MCF 10A (cell line): ENCODE measurements around the gene CAMKMT. TPM values are rescaled to one million over a fixed set of nuclear protein-coding genes. Genes with fewer than 3 reads are reported as not detected.

Experiments
- BruUV-seq: library from RNA; stranded (reverse); fragments of 400-500 nt; replicated peaks from 2 replicates; lab custom pipeline; 2021; lab: Mats Ljungman, UMichigan
- CTCF ChIA-PET: fragments of 300-600 bp; sonication (Branson Sonifier 250); formaldehyde crosslinking; extraction: SDS; loops from one replicate; lab custom pipeline; 2021; ENCODE audit warnings: antibody characterized with exemption, inconsistent platforms; lab: Yijun Ruan, JAX
- POLR2A ChIA-PET: fragments of 300-600, 350-650 bp; sonication (Branson Sonifier 250); formaldehyde crosslinking; extraction: SDS; loops from one replicate; lab custom pipeline; 2020; ENCODE audit warnings: antibody characterized with exemption, inconsistent platforms; lab: Yijun Ruan, JAX
- DNase-seq: peaks from one replicate; pipeline ENCODE4 v3.0.0-alpha.2; 2018; ENCODE audit not compliant: unreplicated experiment
- H3K27ac Mint-ChIP-seq: one replicate; pipeline ENCODE4 v1.8.0; 2022; ENCODE audit warnings: mild to moderate bottlenecking, low read depth, mixed read lengths; ENCODE audit not compliant: unreplicated experiment
- H3K27me3 Mint-ChIP-seq: one replicate; pipeline ENCODE4 v1.8.0; 2022; ENCODE audit warnings: mixed read lengths; ENCODE audit not compliant: insufficient read depth, unreplicated experiment
- H3K36me3 Mint-ChIP-seq: one replicate; pipeline ENCODE4 v1.8.0; 2022; ENCODE audit warnings: mild to moderate bottlenecking, moderate library complexity, mixed read lengths; ENCODE audit not compliant: insufficient read depth, unreplicated experiment
- H3K4me1 Mint-ChIP-seq: one replicate; pipeline ENCODE4 v1.8.0; 2022; ENCODE audit warnings: mixed read lengths; ENCODE audit not compliant: insufficient read depth, unreplicated experiment
- H3K4me3 Mint-ChIP-seq: one replicate; pipeline ENCODE4 v1.8.0; 2022; ENCODE audit warnings: mild to moderate bottlenecking, moderate library complexity, mixed read lengths; ENCODE audit not compliant: unreplicated experiment
- H3K9me3 Mint-ChIP-seq: one replicate; pipeline ENCODE4 v1.8.0; 2022; ENCODE audit warnings: mixed read lengths; ENCODE audit not compliant: unreplicated experiment
- intact Hi-C: fragments of 100-400 bp; cut with micrococcal nuclease; formaldehyde crosslinking; loops from 2 replicates; pipeline ENCODE4 v1.14.1; 2022
- total RNA-seq: library from RNA; stranded (reverse); gene quantifications from 2 replicates; pipeline ENCODE4 v1.2.3, GENCODE V29; 2022
- TF ChIP-seq, protein P1 (sequence below): fragments of 200-600 bp; IDR thresholded peaks from one replicate; pipeline ENCODE4 v1.8.0; 2022; ENCODE audit warnings: antibody characterized with exemption, mild to moderate bottlenecking; ENCODE audit not compliant: unreplicated experiment

The CAMKMT gene
- total RNA-seq, 1 experiment from 2014 or later = 9.9 TPM

- H3K27me3 Mint-ChIP-seq = no peaks in the 10 kb centered on the region
- H3K27ac Mint-ChIP-seq = no peak overlapping the region
- no peaks in the 10 kb centered on the region for H3K36me3 Mint-ChIP-seq
- ChIA-PET POLR2A (no interaction called here), CTCF (no interaction called here)
- no peaks in the 10 kb centered on the region for H3K4me1 Mint-ChIP-seq
- no peaks in the 10 kb centered on the region for H3K9me3 Mint-ChIP-seq
- DNase-seq = no peak
- BruUV-seq = no TSS peak
- intact Hi-C loops = no loop called here
- TF ChIP-seq, protein P1, sequence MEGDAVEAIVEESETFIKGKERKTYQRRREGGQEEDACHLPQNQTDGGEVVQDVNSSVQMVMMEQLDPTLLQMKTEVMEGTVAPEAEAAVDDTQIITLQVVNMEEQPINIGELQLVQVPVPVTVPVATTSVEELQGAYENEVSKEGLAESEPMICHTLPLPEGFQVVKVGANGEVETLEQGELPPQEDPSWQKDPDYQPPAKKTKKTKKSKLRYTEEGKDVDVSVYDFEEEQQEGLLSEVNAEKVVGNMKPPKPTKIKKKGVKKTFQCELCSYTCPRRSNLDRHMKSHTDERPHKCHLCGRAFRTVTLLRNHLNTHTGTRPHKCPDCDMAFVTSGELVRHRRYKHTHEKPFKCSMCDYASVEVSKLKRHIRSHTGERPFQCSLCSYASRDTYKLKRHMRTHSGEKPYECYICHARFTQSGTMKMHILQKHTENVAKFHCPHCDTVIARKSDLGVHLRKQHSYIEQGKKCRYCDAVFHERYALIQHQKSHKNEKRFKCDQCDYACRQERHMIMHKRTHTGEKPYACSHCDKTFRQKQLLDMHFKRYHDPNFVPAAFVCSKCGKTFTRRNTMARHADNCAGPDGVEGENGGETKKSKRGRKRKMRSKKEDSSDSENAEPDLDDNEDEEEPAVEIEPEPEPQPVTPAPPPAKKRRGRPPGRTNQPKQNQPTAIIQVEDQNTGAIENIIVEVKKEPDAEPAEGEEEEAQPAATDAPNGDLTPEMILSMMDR = no peak
- H3K4me3 Mint-ChIP-seq = no peak overlapping the region
Observed at GRCh38 chr2:44671916-44672315, 310.2 kb downstream of the CAMKMT start.

- no peaks in the 10 kb centered on the region for H3K36me3 Mint-ChIP-seq
- H3K4me1 Mint-ChIP-seq = no peaks in the 10 kb centered on the region
- DNase-seq = no peak
- POLR2A ChIA-PET = no interaction called here
- CTCF ChIA-PET = interaction anchor here (0.7 kb wide), 1 partner anchor 148 kb away, joined by 3 read pairs; no protein-coding TSS in a partner anchor
- H3K9me3 Mint-ChIP-seq = no peaks in the 10 kb centered on the region
- H3K4me3 Mint-ChIP-seq = no peak overlapping the region
- no peak overlapping the region for H3K27ac Mint-ChIP-seq
- TF ChIP-seq, protein P1 = no peak
- intact Hi-C loops = no loop called here
- H3K27me3 Mint-ChIP-seq = no peaks in the 10 kb centered on the region
- BruUV-seq = no TSS peak
Observed at GRCh38 chr2:44672431-44672830, 310.7 kb downstream of the CAMKMT start.

- Mint-ChIP-seq H3K9me3 (no peaks in the 10 kb centered on the region), H3K4me1 (no peaks in the 10 kb centered on the region), H3K36me3 (no peaks in the 10 kb centered on the region), H3K27ac (no peak overlapping the region), H3K27me3 (no peaks in the 10 kb centered on the region), H3K4me3 (no peak overlapping the region)
- DNase-seq = no peak
- BruUV-seq = no TSS peak
- ChIA-PET CTCF (interaction anchor here (0.6 kb wide), 1 partner anchor 15 kb away, joined by 3 read pairs; no protein-coding TSS in a partner anchor), POLR2A (no interaction called here)
- TF ChIP-seq, protein P1 = no peak
- intact Hi-C loops = no loop called here
Observed at GRCh38 chr2:44674473-44675284, 312.9 kb downstream of the CAMKMT start.

- ChIA-PET POLR2A (interaction anchor here (0.6 kb wide), 1 partner anchor 8 kb away, joined by 3 read pairs; no protein-coding TSS in a partner anchor), CTCF (no interaction called here)
- H3K4me3 Mint-ChIP-seq = no peak overlapping the region
- no TSS peak for BruUV-seq
- no peaks in the 10 kb centered on the region for H3K4me1 Mint-ChIP-seq
- no peak overlapping the region for H3K27ac Mint-ChIP-seq
- no peaks in the 10 kb centered on the region for H3K36me3 Mint-ChIP-seq
- H3K9me3 Mint-ChIP-seq = no peaks in the 10 kb centered on the region
- intact Hi-C loops = no loop called here
- no peak for DNase-seq
- TF ChIP-seq, protein P1 = no peak
- no peaks in the 10 kb centered on the region for H3K27me3 Mint-ChIP-seq
Observed at GRCh38 chr2:44676379-44676778, 314.6 kb downstream of the CAMKMT start.
